Parathyroid adenoma (tissue), 2 donors: ENCODE results near the gene TMEM121.
"Not testable (repeated sequence)": the region's sequence is repeated elsewhere in the genome, so short reads cannot be mapped to it uniquely, and the experiment has no call there.

Source experiments
- H2AFZ ChIP-seq: fragments of 300-600 bp; sonication (generic); one replicate; pipeline ENCODE4 v1.7.0; 2017; ENCODE audit warnings: antibody characterized with exemption, mild to moderate bottlenecking
- H3K27ac ChIP-seq: fragments of 300-600 bp; sonication (generic); one replicate; pipeline ENCODE4 v1.7.0; 2017
- H3K27me3 ChIP-seq: fragments of 300-600 bp; sonication (generic); one replicate; pipeline ENCODE4 v1.7.0; 2017; ENCODE audit warnings: low read length; ENCODE audit not compliant: control insufficient read depth, insufficient read depth
- H3K36me3 ChIP-seq: fragments of 300-600 bp; sonication (generic); one replicate; pipeline ENCODE4 v1.7.0; 2017; ENCODE audit warnings: low read length; ENCODE audit not compliant: control insufficient read depth, insufficient read depth
- H3K4me1 ChIP-seq: fragments of 300-600 bp; sonication (generic); one replicate; pipeline ENCODE4 v1.7.0; 2017; ENCODE audit warnings: control low read depth
- H3K4me2 ChIP-seq: fragments of 300-600 bp; sonication (generic); one replicate; pipeline ENCODE4 v1.7.0; 2017; ENCODE audit warnings: low read length
- H3K4me3 ChIP-seq: fragments of 300-600 bp; sonication (generic); one replicate; pipeline ENCODE4 v1.7.0; 2017; ENCODE audit warnings: low read depth, low read length
- H3K79me2 ChIP-seq: fragments of 300-600 bp; sonication (generic); one replicate; pipeline ENCODE4 v1.7.0; 2017; ENCODE audit warnings: control low read depth
- H3K9ac ChIP-seq: fragments of 300-600 bp; sonication (generic); one replicate; pipeline ENCODE4 v1.7.0; 2017; ENCODE audit warnings: mild to moderate bottlenecking
- H3K9me3 ChIP-seq: fragments of 300-600 bp; sonication (generic); one replicate; pipeline ENCODE4 v1.7.0; 2017; ENCODE audit warnings: low read length; ENCODE audit not compliant: control insufficient read depth
- CTCF ChIP-seq: fragments of 300-600 bp; sonication (generic); IDR thresholded peaks from one replicate; pipeline ENCODE4 v1.7.0; 2017; ENCODE audit warnings: antibody characterized with exemption, mild to moderate bottlenecking
- donor health status: primary hyperparathyroidism.

The TMEM121 gene

GRCh38 chr14:105566248-105567163 is 40.1 kb downstream of the TMEM121 start:
- H3K4me1 ChIP-seq, H3K9ac ChIP-seq, H3K79me2 ChIP-seq, H3K27me3 ChIP-seq, H3K9me3 ChIP-seq, H3K36me3 ChIP-seq, H3K27ac ChIP-seq, H3K4me2 ChIP-seq, H3K4me3 ChIP-seq, H2AFZ ChIP-seq: not testable (repeated sequence)

GRCh38 chr14:105567164-105568103 is 41.1 kb downstream of the TMEM121 start:
- not testable (repeated sequence) for H3K4me1 ChIP-seq, H3K36me3 ChIP-seq, H3K27ac ChIP-seq, H3K4me2 ChIP-seq, H3K9me3 ChIP-seq, H3K27me3 ChIP-seq, H3K9ac ChIP-seq, H3K4me3 ChIP-seq, H3K79me2 ChIP-seq, H2AFZ ChIP-seq

GRCh38 chr14:105568140-105568843 is 41.9 kb downstream of the TMEM121 start:
- not testable (repeated sequence) for H3K79me2 ChIP-seq, H3K27ac ChIP-seq, H3K4me2 ChIP-seq

GRCh38 chr14:105568859-105569766 is 42.7 kb downstream of the TMEM121 start:
- H3K4me1 ChIP-seq, result no peaks in the 10 kb centered on the region
- no peak overlapping the region for H2AFZ ChIP-seq
- H3K36me3 ChIP-seq, result no peaks in the 10 kb centered on the region
- no peaks in the 10 kb centered on the region for H3K27me3 ChIP-seq
- H3K9ac ChIP-seq, result no peak overlapping the region
- H3K4me3 ChIP-seq, result no peak overlapping the region
- H3K27ac ChIP-seq, result no peak overlapping the region
- H3K9me3 ChIP-seq, result no peaks in the 10 kb centered on the region
- H3K79me2 ChIP-seq, result no peaks in the 10 kb centered on the region
- no peak overlapping the region for H3K4me2 ChIP-seq
- TF ChIP-seq CTCF, result no peak

More at GRCh38 chr14:105568140-105568843, 41.9 kb downstream of the TMEM121 start:
- not testable (repeated sequence) for H3K9ac ChIP-seq, H3K4me1 ChIP-seq, H3K27me3 ChIP-seq, H3K9me3 ChIP-seq, H3K36me3 ChIP-seq, H2AFZ ChIP-seq, H3K4me3 ChIP-seq

GRCh38 chr14:105570482-105570881 is 44.1 kb downstream of the TMEM121 start:
- Histone ChIP-seq H3K4me2 (no peak overlapping the region), H2AFZ (no peak overlapping the region), H3K4me1 (no peaks in the 10 kb centered on the region), H3K9ac (no peak overlapping the region), H3K79me2 (no peaks in the 10 kb centered on the region), H3K4me3 (no peak overlapping the region), H3K9me3 (no peaks in the 10 kb centered on the region), H3K27me3 (no peaks in the 10 kb centered on the region), H3K27ac (no peak overlapping the region), H3K36me3 (no peaks in the 10 kb centered on the region)
- TF ChIP-seq CTCF, result no peak

- H3K4me1 ChIP-seq, H3K9me3 ChIP-seq, H3K4me2 ChIP-seq, H3K36me3 ChIP-seq, H3K79me2 ChIP-seq, H3K27ac ChIP-seq, H3K27me3 ChIP-seq, H3K9ac ChIP-seq, H2AFZ ChIP-seq, H3K4me3 ChIP-seq: not testable (repeated sequence)
These were observed 45.0 kb downstream of the TMEM121 start for GRCh38 chr14:105571181-105571951.

GRCh38 chr14:105572063-105572462 is 45.7 kb downstream of the TMEM121 start:
- H3K79me2 ChIP-seq, H3K9ac ChIP-seq, H3K27me3 ChIP-seq, H3K27ac ChIP-seq, H3K4me1 ChIP-seq, H3K36me3 ChIP-seq, H3K4me2 ChIP-seq, H2AFZ ChIP-seq, H3K9me3 ChIP-seq, H3K4me3 ChIP-seq: not testable (repeated sequence)
